ENCODE measurements around the gene MON1A.

GRCh38 chr3:49952924-49953323, 23.3 kb upstream of the MON1A start:
- TF ChIP-seq CTCF (IDR thresholded peaks at IDR 0.05; ENCODE audit: low read depth, low read length, missing input control) (no peak), ATF3 (IDR thresholded peaks at IDR 0.05) (no peak), TAF1 (conservative IDR thresholded peaks at IDR 0.05) (no peak), MAX (IDR thresholded peaks at IDR 0.05) (no peak), GABPA (IDR thresholded peaks at IDR 0.05 in 1 of 2, conservative IDR thresholded peaks at IDR 0.05 in 1 of 2) (no peak), FOXA1 (IDR thresholded peaks at IDR 0.05) (no peak), RAD21 (IDR thresholded peaks at IDR 0.05) (no peak), YY1 (IDR thresholded peaks at IDR 0.05) (no peak)

All from liver (tissue), 3 donors.